Middle frontal gyrus (tissue), 1 donor: ENCODE data around the gene KCNA3.

Experiments
- DNase-seq: peaks from one replicate; pipeline ENCODE4 v3.0.0-alpha.2; 2015; ENCODE audit warnings: low spot score; ENCODE audit errors: extremely low spot score

Gene KCNA3

GRCh38 chr1:110639724-110640386 is 34.9 kb downstream of the KCNA3 start:
- DNase-seq = no peak

- DNase-seq = no peak
These were observed 36.2 kb downstream of the KCNA3 start for GRCh38 chr1:110638556-110638955.

GRCh38 chr1:110638058-110638457 is 36.7 kb downstream of the KCNA3 start:
- DNase-seq = no peak

- no peak for DNase-seq
These were observed 37.3 kb downstream of the KCNA3 start for GRCh38 chr1:110637475-110637874.

GRCh38 chr1:110636149-110636935 is 38.4 kb downstream of the KCNA3 start:
- DNase-seq = no peak

- no peak for DNase-seq
These were observed 39.3 kb downstream of the KCNA3 start for GRCh38 chr1:110635434-110635833.

- DNase-seq = peak; percentile 24
These were observed 40.1 kb downstream of the KCNA3 start for GRCh38 chr1:110634455-110635311.

- no peak for DNase-seq
These were observed 40.7 kb downstream of the KCNA3 start for GRCh38 chr1:110634086-110634454.

GRCh38 chr1:110633646-110634030 is 41.1 kb downstream of the KCNA3 start:
- DNase-seq = no peak

- DNase-seq = no peak
These were observed 42.7 kb downstream of the KCNA3 start for GRCh38 chr1:110631836-110632620.

- DNase-seq = peak; percentile 60
These were observed 43.7 kb downstream of the KCNA3 start for GRCh38 chr1:110630839-110631663.

- no peak for DNase-seq
These were observed 46.2 kb downstream of the KCNA3 start for GRCh38 chr1:110628323-110629105.

- no peak for DNase-seq
These were observed 47.0 kb downstream of the KCNA3 start for GRCh38 chr1:110627764-110628163.

- DNase-seq = no peak
These were observed 47.9 kb downstream of the KCNA3 start for GRCh38 chr1:110626889-110627288.
